Tibial nerve (tissue), 3 donors: ENCODE data around the gene MYO1D.

Experiments
- CTCF ChIP-seq, 5 experiments: fragments of 200-600 bp in 3 of 5; fragments of 450-650 bp in 2 of 5; sonication (generic) in 3 of 5; IDR thresholded peaks; one replicate each; pipeline ENCODE4 v1.5.1; 2016 to 2019; ENCODE audit warnings: antibody characterized with exemption in 5 of 5, mild to moderate bottlenecking in 3 of 5, moderate library complexity in 2 of 5
- POLR2A ChIP-seq, 2 donors: fragments of 450-650 bp; IDR thresholded peaks; one replicate each; pipeline ENCODE4 v1.6.1; 2017; ENCODE audit warnings: antibody characterized with exemption in 2 of 2, mild to moderate bottlenecking in 2 of 2, moderate library complexity in 2 of 2

- TF ChIP-seq CTCF (IDR thresholded peaks at IDR 0.05) (no peak), POLR2A (IDR thresholded peaks at IDR 0.05) (no peak)
Observed at GRCh38 chr17:32464374-32464773, 412.6 kb downstream of the MYO1D start.
